Adipocyte (in vitro differentiated cells): ENCODE data around the gene KLK11.

Source experiments
- DNase-seq: peaks from one replicate; pipeline ENCODE4 v3.0.0-alpha.2; 2015; ENCODE audit warnings: low read depth
- H3K27me3 ChIP-seq: replicated peaks from 2 replicates; pipeline ENCODE4 v1.7.0; 2013; ENCODE audit warnings: mild to moderate bottlenecking, low read length, moderate library complexity; ENCODE audit not compliant: control insufficient read depth, insufficient read depth
- H3K36me3 ChIP-seq: 2 replicates; pipeline ENCODE4 v1.7.0; 2013; ENCODE audit warnings: low read length, mild to moderate bottlenecking, moderate library complexity; ENCODE audit not compliant: control insufficient read depth, insufficient read depth, severe bottlenecking
- H3K4me1 ChIP-seq: 2 replicates; pipeline ENCODE4 v1.7.0; 2013; ENCODE audit warnings: mild to moderate bottlenecking, low read length, moderate library complexity; ENCODE audit not compliant: control insufficient read depth, insufficient read depth
- H3K4me3 ChIP-seq: 2 replicates; pipeline ENCODE4 v1.7.0; 2013; ENCODE audit warnings: mild to moderate bottlenecking, low read length, moderate library complexity
- H3K9ac ChIP-seq: 2 replicates; pipeline ENCODE4 v1.7.0; 2013; ENCODE audit warnings: mild to moderate bottlenecking, low read length, moderate library complexity
- H3K9me3 ChIP-seq: 2 replicates; pipeline ENCODE4 v1.7.0; 2013; ENCODE audit warnings: mild to moderate bottlenecking, low read length, moderate library complexity; ENCODE audit not compliant: control insufficient read depth

The KLK11 gene

GRCh38 chr19:51055866-51056265 is 29.4 kb upstream of the KLK11 start:
- H3K36me3 ChIP-seq, result no peaks in the 10 kb centered on the region
- no peaks in the 10 kb centered on the region for H3K4me1 ChIP-seq
- H3K4me3 ChIP-seq, result no peak overlapping the region
- no peak overlapping the region for H3K9ac ChIP-seq
- H3K9me3 ChIP-seq, result no peaks in the 10 kb centered on the region
- no peak for DNase-seq
- peaks cover 13% of the 10 kb centered on the region for H3K27me3 ChIP-seq

- Histone ChIP-seq H3K4me1 (no peaks in the 10 kb centered on the region), H3K9me3 (no peaks in the 10 kb centered on the region), H3K4me3 (no peak overlapping the region), H3K27me3 (peaks cover 5% of the 10 kb centered on the region), H3K9ac (no peak overlapping the region), H3K36me3 (no peaks in the 10 kb centered on the region)
- DNase-seq, result no peak
Measured at GRCh38 chr19:51047031-51047335, 20.6 kb upstream of the KLK11 start.

- Histone ChIP-seq H3K4me3 (no peak overlapping the region), H3K9me3 (no peaks in the 10 kb centered on the region), H3K9ac (no peak overlapping the region)
Measured at GRCh38 chr19:51044327-51044726, 17.9 kb upstream of the KLK11 start.

GRCh38 chr19:51043497-51043896 is 17.1 kb upstream of the KLK11 start:
- Histone ChIP-seq H3K36me3 (no peaks in the 10 kb centered on the region), H3K27me3 (peaks cover 5% of the 10 kb centered on the region), H3K9me3 (no peaks in the 10 kb centered on the region), H3K4me3 (no peak overlapping the region), H3K9ac (no peak overlapping the region), H3K4me1 (no peaks in the 10 kb centered on the region)
- no peak for DNase-seq

More at GRCh38 chr19:51044327-51044726, 17.9 kb upstream of the KLK11 start:
- peaks cover 5% of the 10 kb centered on the region for H3K27me3 ChIP-seq
- H3K4me1 ChIP-seq, result no peaks in the 10 kb centered on the region
- DNase-seq, result no peak
- no peaks in the 10 kb centered on the region for H3K36me3 ChIP-seq

- Histone ChIP-seq H3K9ac (no peak overlapping the region), H3K27me3 (peaks cover under 1% of the 10 kb centered on the region), H3K36me3 (no peaks in the 10 kb centered on the region), H3K4me3 (no peak overlapping the region), H3K9me3 (no peaks in the 10 kb centered on the region), H3K4me1 (no peaks in the 10 kb centered on the region)
- DNase-seq, result no peak
Measured at GRCh38 chr19:51040151-51040550, 13.7 kb upstream of the KLK11 start.

- Histone ChIP-seq H3K27me3 (peaks cover 9% of the 10 kb centered on the region), H3K4me1 (no peaks in the 10 kb centered on the region), H3K9ac (no peak overlapping the region), H3K36me3 (no peaks in the 10 kb centered on the region), H3K4me3 (no peak overlapping the region), H3K9me3 (no peaks in the 10 kb centered on the region)
- no peak for DNase-seq
Measured at GRCh38 chr19:51036519-51036918, 10.1 kb upstream of the KLK11 start.

- peaks cover 16% of the 10 kb centered on the region for H3K27me3 ChIP-seq
- DNase-seq, result no peak
- no peak within 1 kb of the TSS for H3K9ac ChIP-seq
- H3K4me3 ChIP-seq, result no peak within 1 kb of the TSS
- no peaks in the 10 kb centered on the region for H3K9me3 ChIP-seq
- no peaks in the 10 kb centered on the region for H3K4me1 ChIP-seq
- H3K36me3 ChIP-seq, result no peaks in the 10 kb centered on the region
Measured at GRCh38 chr19:51034704-51035103, 8.3 kb upstream of the KLK11 start, which contains the start of gene KLK12. Gene KLK12, minus strand, starts transcription at chr19:51035002. Its CDS starts 381 bp downstream, at chr19:51034621.

GRCh38 chr19:51031880-51032225 is 5.4 kb upstream of the KLK11 start:
- Histone ChIP-seq H3K4me1 (no peaks in the 10 kb centered on the region), H3K9ac (no peak overlapping the region), H3K27me3 (peaks cover 30% of the 10 kb centered on the region), H3K9me3 (no peaks in the 10 kb centered on the region), H3K4me3 (no peak overlapping the region), H3K36me3 (no peaks in the 10 kb centered on the region)
- no peak for DNase-seq

GRCh38 chr19:51031220-51031879 is 4.9 kb upstream of the KLK11 start:
- no peaks in the 10 kb centered on the region for H3K36me3 ChIP-seq
- H3K9me3 ChIP-seq, result no peaks in the 10 kb centered on the region
- no peak for DNase-seq
- no peak overlapping the region for H3K4me3 ChIP-seq
- peaks cover 30% of the 10 kb centered on the region for H3K27me3 ChIP-seq
- no peaks in the 10 kb centered on the region for H3K4me1 ChIP-seq
- H3K9ac ChIP-seq, result no peak overlapping the region

GRCh38 chr19:51030631-51031030 is 4.2 kb upstream of the KLK11 start:
- no peaks in the 10 kb centered on the region for H3K36me3 ChIP-seq
- no peaks in the 10 kb centered on the region for H3K9me3 ChIP-seq
- peaks cover 35% of the 10 kb centered on the region for H3K27me3 ChIP-seq
- no peak for DNase-seq
- H3K4me1 ChIP-seq, result no peaks in the 10 kb centered on the region
- no peak overlapping the region for H3K4me3 ChIP-seq
- no peak overlapping the region for H3K9ac ChIP-seq

GRCh38 chr19:51029718-51030117 is 3.3 kb upstream of the KLK11 start:
- Histone ChIP-seq H3K9me3 (no peaks in the 10 kb centered on the region), H3K27me3 (peaks cover 39% of the 10 kb centered on the region), H3K4me1 (no peaks in the 10 kb centered on the region), H3K9ac (no peak overlapping the region), H3K36me3 (no peaks in the 10 kb centered on the region), H3K4me3 (no peak overlapping the region)
- no peak for DNase-seq

GRCh38 chr19:51027873-51028272 is 1.5 kb upstream of the KLK11 start:
- H3K27me3 ChIP-seq, result peaks cover 38% of the 10 kb centered on the region
- no peak overlapping the region for H3K4me3 ChIP-seq
- DNase-seq, result no peak
- no peaks in the 10 kb centered on the region for H3K36me3 ChIP-seq
- H3K9me3 ChIP-seq, result no peaks in the 10 kb centered on the region
- no peak overlapping the region for H3K9ac ChIP-seq
- H3K4me1 ChIP-seq, result no peaks in the 10 kb centered on the region
